ENCODE results near the gene TTC9C. TPM values are rescaled to one million over a fixed set of nuclear protein-coding genes. Genes with fewer than 3 reads are reported as not detected.

TTC9C gene
- total RNA-seq, 1 experiment from 2014 or later = 71.4 TPM

GRCh38 chr11:62753736-62754603 is 25.7 kb downstream of the TTC9C start, which contains the start of gene ZBTB3:
Gene ZBTB3, minus strand, starts transcription at chr11:62754160. Its CDS starts 496 bp downstream, at chr11:62753664.
- Histone ChIP-seq H3K9me3 (ENCODE audit: insufficient read depth, low read depth) (no peaks in the 10 kb centered on the region), H2AFZ (peak within 1 kb of the TSS; percentile 96), H3K4me3 (peak within 1 kb of the TSS; percentile 63), H3K9me2 (ENCODE audit: insufficient read depth) (no peaks in the 10 kb centered on the region), H3F3A (ENCODE audit: insufficient read depth, low read depth) (peaks cover 29% of the 10 kb centered on the region; the same call in 1 of the 2 replicates), H3K36me3 (ENCODE audit: low read depth) (no peaks in the 10 kb centered on the region), H3K27ac (peak within 1 kb of the TSS; percentile 46), H3K4me1 (replicated peaks; ENCODE audit: insufficient read depth) (peaks cover 17% of the 10 kb centered on the region), H3K27me3 (ENCODE audit: insufficient read depth, low read depth) (no peaks in the 10 kb centered on the region), H3K4me2 (peak within 1 kb of the TSS; percentile 83), H3K79me2 (ENCODE audit: low read depth) (peaks cover 17% of the 10 kb centered on the region), H4K20me1 (ENCODE audit: insufficient read depth) (no peaks in the 10 kb centered on the region)
- DNase-seq = peak; percentile 98
- no TSS peak for BruUV-seq (replicated peaks)
- CTCF ChIA-PET = interaction anchor here (0.7 to 1.5 kb wide), 13 partner anchors 17 to 1551 kb away, joined by 3 to 9 read pairs (median 5); partner anchors contain the start of genes HNRNPUL2, LRRN4CL, MTA2 and SLC3A2
- POLR2A ChIA-PET (ENCODE audit: unreplicated experiment) = interaction anchor here (0.6 to 1.6 kb wide), 33 partner anchors 8 to 1240 kb away, joined by 3 to 50 read pairs (median 5); partner anchors contain the start of genes B3GAT3, C11orf98, CSKMT and EEF1G
- intact Hi-C loops (cut with micrococcal nuclease; ENCODE audit: unreplicated experiment) = loop anchor here (2.0 kb wide), 1 partner anchor 45 kb away; no protein-coding TSS in a partner anchor
- no peak for TF ChIP-seq EZH2 (IDR thresholded peaks at IDR 0.05; ENCODE audit: low read depth)
- no peak for TF ChIP-seq CTCF (conservative IDR thresholded peaks at IDR 0.05)

GRCh38 chr11:62755086-62755615 is 26.9 kb downstream of the TTC9C start:
- Histone ChIP-seq H3K9me3 (ENCODE audit: insufficient read depth, low read depth) (no peaks in the 10 kb centered on the region), H3K4me1 (replicated peaks; ENCODE audit: insufficient read depth) (peaks cover 17% of the 10 kb centered on the region), H2AFZ (no peak overlapping the region), H3K79me2 (ENCODE audit: low read depth) (peaks cover 17% of the 10 kb centered on the region), H3K9me2 (ENCODE audit: insufficient read depth) (no peaks in the 10 kb centered on the region), H3F3A (ENCODE audit: insufficient read depth, low read depth) (peaks cover 22% of the 10 kb centered on the region; the same call in 1 of the 2 replicates), H3K4me2 (peak overlapping the region; percentile 80; the same call in 1 of the 2 replicates), H4K20me1 (ENCODE audit: insufficient read depth) (no peaks in the 10 kb centered on the region), H3K4me3 (peak overlapping the region; percentile 63; the same call in 1 of the 2 replicates), H3K36me3 (ENCODE audit: low read depth) (no peaks in the 10 kb centered on the region), H3K27ac (no peak overlapping the region), H3K27me3 (ENCODE audit: insufficient read depth, low read depth) (no peaks in the 10 kb centered on the region)
- TF ChIP-seq CTCF (conservative IDR thresholded peaks at IDR 0.05) (no peak), EZH2 (IDR thresholded peaks at IDR 0.05; ENCODE audit: low read depth) (no peak)
- CTCF ChIA-PET = interaction anchor here (0.7 to 1.3 kb wide), 2 partner anchors 66 to 164 kb away, joined by 3 to 5 read pairs; partner anchors contain the start of genes LRRN4CL and TUT1
- DNase-seq = no peak
- intact Hi-C loops (cut with micrococcal nuclease; ENCODE audit: unreplicated experiment) = loop anchor here (2.0 kb wide), 1 partner anchor 46 kb away; no protein-coding TSS in a partner anchor
- POLR2A ChIA-PET (ENCODE audit: unreplicated experiment) = no interaction called here
- BruUV-seq (replicated peaks) = no TSS peak

All from PC-9 (cell line).